HepG2 (cell line): Measurements from ENCODE around the gene RP2. TPM values are rescaled to one million over a fixed set of nuclear protein-coding genes. Genes with fewer than 3 reads are reported as not detected.
A peak's percentile ranks its signal among the peaks of the same experiment; 100 is the strongest.

ENCODE experiments used
- DR1 ChIP-seq: sonication (generic); formaldehyde crosslinking; IDR thresholded peaks from 2 replicates; pipeline ENCODE4 v1.8.0; 2021; ENCODE audit warnings: mild to moderate bottlenecking, missing genetic modification reagents, inconsistent platforms
- HOXD1 ChIP-seq: sonication (generic); formaldehyde crosslinking; IDR thresholded peaks from 2 replicates; pipeline ENCODE4 v1.5.0; 2020; ENCODE audit warnings: missing genetic modification reagents
- JARID2 ChIP-seq: sonication (generic); formaldehyde crosslinking; IDR thresholded peaks from 2 replicates; pipeline ENCODE4 v1.8.1; 2023; ENCODE audit warnings: missing genetic modification reagents, inconsistent platforms; ENCODE audit not compliant: insufficient replicate concordance
- JUND ChIP-seq: sonication (generic); formaldehyde crosslinking; IDR thresholded peaks from 2 replicates; pipeline ENCODE4 v1.8.0; 2022; ENCODE audit warnings: mild to moderate bottlenecking, missing genetic modification reagents
- MBD4 ChIP-seq: IDR thresholded peaks from 2 replicates; pipeline ENCODE4 v1.6.1; 2012; ENCODE audit warnings: low read length, inconsistent platforms, borderline replicate concordance
- MTA1 ChIP-seq: sonication (generic); formaldehyde crosslinking; IDR thresholded peaks from 2 replicates; pipeline ENCODE4 v1.4.0; 2020; ENCODE audit warnings: missing genetic modification reagents, mild to moderate bottlenecking, borderline replicate concordance
- MTERF4 ChIP-seq: sonication (generic); formaldehyde crosslinking; IDR thresholded peaks from 2 replicates; pipeline ENCODE4 v1.8.0; 2023; ENCODE audit warnings: mild to moderate bottlenecking, missing genetic modification reagents
- PAF1 ChIP-seq: IDR thresholded peaks from 2 replicates; pipeline ENCODE4 v1.6.1; 2016; ENCODE audit warnings: missing genetic modification reagents, missing compliant biosample characterization
- SYNCRIP ChIP-seq: fragments of 200-400 bp; formaldehyde crosslinking; IDR thresholded peaks from 2 replicates; pipeline ENCODE4 v1.6.1; 2018; ENCODE audit warnings: mild to moderate bottlenecking, low read depth, low read length; ENCODE audit not compliant: insufficient read depth
- ZIK1 ChIP-seq: sonication (generic); formaldehyde crosslinking; IDR thresholded peaks from 2 replicates; pipeline ENCODE4 v1.5.0; 2020; ENCODE audit warnings: mild to moderate bottlenecking, low read depth, missing genetic modification reagents, borderline replicate concordance
- ZKSCAN5 ChIP-seq: sonication (generic); formaldehyde crosslinking; IDR thresholded peaks from 2 replicates; pipeline ENCODE4 v1.5.1; 2020; ENCODE audit warnings: mild to moderate bottlenecking, missing genetic modification reagents
- ZNF101 ChIP-seq: sonication (generic); formaldehyde crosslinking; IDR thresholded peaks from 2 replicates; pipeline ENCODE4 v1.4.0; 2020; ENCODE audit warnings: mild to moderate bottlenecking, low read depth, missing genetic modification reagents, borderline replicate concordance
- ZNF136 ChIP-seq: sonication (generic); formaldehyde crosslinking; IDR thresholded peaks from 2 replicates; pipeline ENCODE4 v1.8.1; 2022; ENCODE audit warnings: low read depth, mild to moderate bottlenecking, moderate library complexity, missing genetic modification reagents
- ZNF282 ChIP-seq: fragments of 450-650 bp; IDR thresholded peaks from 2 replicates; pipeline ENCODE4 v1.6.1; 2018; ENCODE audit not compliant: partially characterized antibody
- ZNF367 ChIP-seq: sonication (generic); formaldehyde crosslinking; IDR thresholded peaks from 2 replicates; pipeline ENCODE4 v1.4.0; 2020; ENCODE audit warnings: missing genetic modification reagents, borderline replicate concordance
- ZNF468 ChIP-seq: sonication (generic); formaldehyde crosslinking; IDR thresholded peaks from 2 replicates; pipeline ENCODE4 v1.8.0; 2022; ENCODE audit warnings: mild to moderate bottlenecking, moderate library complexity, missing genetic modification reagents
- ZNF724P ChIP-seq: sonication (generic); formaldehyde crosslinking; IDR thresholded peaks from 2 replicates; pipeline ENCODE4 v1.8.0; 2022; ENCODE audit warnings: missing genetic modification reagents, borderline replicate concordance
- ZNF772 ChIP-seq: sonication (generic); formaldehyde crosslinking; IDR thresholded peaks from 2 replicates; pipeline ENCODE4 v1.5.0; 2020; ENCODE audit warnings: mild to moderate bottlenecking, missing genetic modification reagents
- ZNF891 ChIP-seq: sonication (generic); formaldehyde crosslinking; IDR thresholded peaks from 2 replicates; pipeline ENCODE4 v1.5.0; 2020; ENCODE audit warnings: mild to moderate bottlenecking, missing genetic modification reagents
- polyA plus RNA-seq, 8 experiments: library from polyadenylated mRNA; depleted of rRNA in 3 of 8; stranded (reverse) in 7 of 8; unstranded in 1 of 8; fragments of >200 nt; fragmentation: Illumina TruSeq in 4 of 8; extraction: Trizol in 4 of 8; gene quantifications; 2 replicates each; pipeline versions ENCODE4 v1.2.1 to v1.2.3, GENCODE V29; 2011 to 2016; ENCODE audit warnings: low read depth in 4 of 8, missing spikeins in 1 of 8, mixed read lengths in 1 of 8; ENCODE audit not compliant: insufficient read depth in 1 of 8
- total RNA-seq, 5 experiments: library from RNA; depleted of rRNA; stranded (reverse); fragments of >200 nt; fragmentation: Illumina TruSeq; extraction: Trizol; gene quantifications; 2 replicates each; pipeline ENCODE4 v1.2.3, GENCODE V29; 2016; ENCODE audit warnings: low read depth in 1 of 5
- TF ChIP-seq, protein P1 (sequence below): sonication (generic); formaldehyde crosslinking; IDR thresholded peaks from 2 replicates; pipeline ENCODE4 v1.5.1; 2020; ENCODE audit warnings: mild to moderate bottlenecking, missing genetic modification reagents, moderate library complexity
- TF ChIP-seq, protein P2 (sequence below): sonication (generic); formaldehyde crosslinking; IDR thresholded peaks from 2 replicates; pipeline ENCODE4 v1.8.1; 2022; ENCODE audit warnings: mild to moderate bottlenecking, missing genetic modification reagents
- TF ChIP-seq, protein P3 (sequence below): sonication (generic); formaldehyde crosslinking; IDR thresholded peaks from 2 replicates; pipeline ENCODE4 v1.4.0; 2020; ENCODE audit warnings: mild to moderate bottlenecking, missing genetic modification reagents
- TF ChIP-seq, protein P4 (sequence below): sonication (generic); formaldehyde crosslinking; IDR thresholded peaks from 2 replicates; pipeline ENCODE4 v1.5.0; 2020; ENCODE audit warnings: missing genetic modification reagents

The RP2 gene
- total and polyA plus RNA-seq, 2 of the 13 experiments (the other 11 are each of a cell fraction or from before 2014, with no cell fraction given) = 5.0 to 9.9 TPM

DNA sequence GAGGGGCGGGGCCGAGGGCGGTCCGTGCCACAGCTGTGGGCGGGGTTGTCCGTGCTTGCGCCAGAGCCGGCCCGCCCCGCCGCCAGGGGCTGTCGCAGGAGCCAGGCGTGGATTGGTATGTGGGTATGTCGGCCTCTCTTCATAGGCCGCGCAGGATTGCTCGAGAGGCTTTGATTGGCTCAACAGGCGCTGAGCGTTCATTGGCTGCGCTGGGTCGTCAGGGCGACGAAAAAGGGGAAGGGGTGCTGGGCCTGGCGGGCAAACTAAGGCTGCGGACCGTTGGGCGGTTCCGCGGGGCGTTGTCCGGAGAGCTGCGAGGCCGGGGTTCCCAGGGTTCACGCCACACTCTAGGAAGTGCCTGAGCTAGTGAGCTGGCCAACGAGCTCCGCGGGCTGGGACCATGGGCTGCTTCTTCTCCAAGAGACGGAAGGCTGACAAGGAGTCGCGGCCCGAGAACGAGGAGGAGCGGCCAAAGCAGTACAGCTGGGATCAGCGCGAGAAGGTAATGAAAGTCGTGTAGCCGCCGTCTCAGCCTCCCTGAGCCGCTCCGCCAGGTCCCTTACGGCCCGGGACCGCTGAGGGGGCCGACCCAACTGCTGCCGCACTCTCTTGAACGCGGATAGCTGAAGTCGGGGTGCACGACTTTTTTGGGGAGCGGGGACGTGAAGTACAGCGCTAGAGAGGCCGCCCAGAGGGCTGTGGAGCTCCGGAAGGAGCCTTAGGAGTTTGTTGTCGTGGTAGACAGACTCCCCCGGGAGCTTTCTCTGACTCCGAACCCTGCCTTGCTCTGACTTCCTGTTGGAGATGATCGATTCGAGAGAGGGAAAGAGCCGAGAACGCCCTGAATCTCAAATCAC is at the start of gene RP2 (continued):
- no peak for TF ChIP-seq ZNF891 (CRISPR knock-in tag)
- TF ChIP-seq ZIK1 (CRISPR knock-in tag) = no peak
- no peak for TF ChIP-seq ZNF282
- TF ChIP-seq, protein P1, sequence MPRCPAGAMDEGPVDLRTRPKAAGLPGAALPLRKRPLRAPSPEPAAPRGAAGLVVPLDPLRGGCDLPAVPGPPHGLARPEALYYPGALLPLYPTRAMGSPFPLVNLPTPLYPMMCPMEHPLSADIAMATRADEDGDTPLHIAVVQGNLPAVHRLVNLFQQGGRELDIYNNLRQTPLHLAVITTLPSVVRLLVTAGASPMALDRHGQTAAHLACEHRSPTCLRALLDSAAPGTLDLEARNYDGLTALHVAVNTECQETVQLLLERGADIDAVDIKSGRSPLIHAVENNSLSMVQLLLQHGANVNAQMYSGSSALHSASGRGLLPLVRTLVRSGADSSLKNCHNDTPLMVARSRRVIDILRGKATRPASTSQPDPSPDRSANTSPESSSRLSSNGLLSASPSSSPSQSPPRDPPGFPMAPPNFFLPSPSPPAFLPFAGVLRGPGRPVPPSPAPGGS = no peak
- TF ChIP-seq, protein P2, sequence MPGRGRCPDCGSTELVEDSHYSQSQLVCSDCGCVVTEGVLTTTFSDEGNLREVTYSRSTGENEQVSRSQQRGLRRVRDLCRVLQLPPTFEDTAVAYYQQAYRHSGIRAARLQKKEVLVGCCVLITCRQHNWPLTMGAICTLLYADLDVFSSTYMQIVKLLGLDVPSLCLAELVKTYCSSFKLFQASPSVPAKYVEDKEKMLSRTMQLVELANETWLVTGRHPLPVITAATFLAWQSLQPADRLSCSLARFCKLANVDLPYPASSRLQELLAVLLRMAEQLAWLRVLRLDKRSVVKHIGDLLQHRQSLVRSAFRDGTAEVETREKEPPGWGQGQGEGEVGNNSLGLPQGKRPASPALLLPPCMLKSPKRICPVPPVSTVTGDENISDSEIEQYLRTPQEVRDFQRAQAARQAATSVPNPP (CRISPR knock-in tag) = no peak
- TF ChIP-seq ZNF772 (CRISPR knock-in tag) = peak; percentile 60; the same call in 1 of the 2 replicates
- no peak for TF ChIP-seq SYNCRIP
- peak; percentile 43; the same call in 1 of the 2 replicates for TF ChIP-seq DR1 (CRISPR knock-in tag)
- TF ChIP-seq MTERF4 (CRISPR knock-in tag) = no peak
- TF ChIP-seq, protein P3, sequence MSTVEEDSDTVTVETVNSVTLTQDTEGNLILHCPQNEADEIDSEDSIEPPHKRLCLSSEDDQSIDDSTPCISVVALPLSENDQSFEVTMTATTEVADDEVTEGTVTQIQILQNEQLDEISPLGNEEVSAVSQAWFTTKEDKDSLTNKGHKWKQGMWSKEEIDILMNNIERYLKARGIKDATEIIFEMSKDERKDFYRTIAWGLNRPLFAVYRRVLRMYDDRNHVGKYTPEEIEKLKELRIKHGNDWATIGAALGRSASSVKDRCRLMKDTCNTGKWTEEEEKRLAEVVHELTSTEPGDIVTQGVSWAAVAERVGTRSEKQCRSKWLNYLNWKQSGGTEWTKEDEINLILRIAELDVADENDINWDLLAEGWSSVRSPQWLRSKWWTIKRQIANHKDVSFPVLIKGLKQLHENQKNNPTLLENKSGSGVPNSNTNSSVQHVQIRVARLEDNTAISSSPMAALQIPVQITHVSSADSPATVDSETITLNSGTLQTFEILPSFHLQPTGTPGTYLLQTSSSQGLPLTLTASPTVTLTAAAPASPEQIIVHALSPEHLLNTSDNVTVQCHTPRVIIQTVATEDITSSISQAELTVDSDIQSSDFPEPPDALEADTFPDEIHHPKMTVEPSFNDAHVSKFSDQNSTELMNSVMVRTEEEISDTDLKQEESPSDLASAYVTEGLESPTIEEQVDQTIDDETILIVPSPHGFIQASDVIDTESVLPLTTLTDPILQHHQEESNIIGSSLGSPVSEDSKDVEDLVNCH (CRISPR knock-in tag) = no peak
- no peak for TF ChIP-seq ZNF101 (CRISPR knock-in tag)
- TF ChIP-seq MBD4 = no peak
- TF ChIP-seq HOXD1 (CRISPR knock-in tag) = no peak
- no peak for TF ChIP-seq JUND (CRISPR knock-in tag)
- no peak for TF ChIP-seq JARID2 (CRISPR knock-in tag)
- TF ChIP-seq ZKSCAN5 (CRISPR knock-in tag) = no peak
- TF ChIP-seq ZNF724P (CRISPR knock-in tag) = no peak
- no peak for TF ChIP-seq PAF1 (CRISPR knock-in tag)
- no peak for TF ChIP-seq ZNF136
- no peak for TF ChIP-seq ZNF367 (CRISPR knock-in tag)
- no peak for TF ChIP-seq ZNF468 (CRISPR knock-in tag)
- TF ChIP-seq MTA1 (CRISPR knock-in tag) = peak; percentile 57; the same call in 1 of the 2 replicates
- TF ChIP-seq, protein P4, sequence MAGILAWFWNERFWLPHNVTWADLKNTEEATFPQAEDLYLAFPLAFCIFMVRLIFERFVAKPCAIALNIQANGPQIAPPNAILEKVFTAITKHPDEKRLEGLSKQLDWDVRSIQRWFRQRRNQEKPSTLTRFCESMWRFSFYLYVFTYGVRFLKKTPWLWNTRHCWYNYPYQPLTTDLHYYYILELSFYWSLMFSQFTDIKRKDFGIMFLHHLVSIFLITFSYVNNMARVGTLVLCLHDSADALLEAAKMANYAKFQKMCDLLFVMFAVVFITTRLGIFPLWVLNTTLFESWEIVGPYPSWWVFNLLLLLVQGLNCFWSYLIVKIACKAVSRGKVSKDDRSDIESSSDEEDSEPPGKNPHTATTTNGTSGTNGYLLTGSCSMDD = no peak
